Fibroblast of villous mesenchyme (primary cell): ENCODE measurements around the gene ATP6V1C2. TPM values are rescaled to one million over a fixed set of nuclear protein-coding genes. Genes with fewer than 3 reads are reported as not detected.

ENCODE experiments used
- DNase-seq: peaks from one replicate; pipeline ENCODE4 v3.0.0-alpha.2; 2010; ENCODE audit warnings: low read depth
- H3K4me3 ChIP-seq: 2 replicates; pipeline ENCODE4 v1.5.1; 2011; ENCODE audit warnings: low read depth, mild to moderate bottlenecking, low read length
- total RNA-seq: library from RNA; depleted of rRNA; stranded (reverse); fragments of >200 nt; gene quantifications from 2 replicates; pipeline ENCODE4 v1.2.3, GENCODE V29; 2012
- TF ChIP-seq, protein P1 (sequence below): IDR thresholded peaks from 2 replicates; pipeline ENCODE4 v1.5.1; 2012; ENCODE audit warnings: low read depth, mild to moderate bottlenecking, low read length; ENCODE audit not compliant: insufficient read depth

Gene ATP6V1C2
- total RNA-seq, 1 donor, result under 0.01 TPM

- TF ChIP-seq, protein P1, sequence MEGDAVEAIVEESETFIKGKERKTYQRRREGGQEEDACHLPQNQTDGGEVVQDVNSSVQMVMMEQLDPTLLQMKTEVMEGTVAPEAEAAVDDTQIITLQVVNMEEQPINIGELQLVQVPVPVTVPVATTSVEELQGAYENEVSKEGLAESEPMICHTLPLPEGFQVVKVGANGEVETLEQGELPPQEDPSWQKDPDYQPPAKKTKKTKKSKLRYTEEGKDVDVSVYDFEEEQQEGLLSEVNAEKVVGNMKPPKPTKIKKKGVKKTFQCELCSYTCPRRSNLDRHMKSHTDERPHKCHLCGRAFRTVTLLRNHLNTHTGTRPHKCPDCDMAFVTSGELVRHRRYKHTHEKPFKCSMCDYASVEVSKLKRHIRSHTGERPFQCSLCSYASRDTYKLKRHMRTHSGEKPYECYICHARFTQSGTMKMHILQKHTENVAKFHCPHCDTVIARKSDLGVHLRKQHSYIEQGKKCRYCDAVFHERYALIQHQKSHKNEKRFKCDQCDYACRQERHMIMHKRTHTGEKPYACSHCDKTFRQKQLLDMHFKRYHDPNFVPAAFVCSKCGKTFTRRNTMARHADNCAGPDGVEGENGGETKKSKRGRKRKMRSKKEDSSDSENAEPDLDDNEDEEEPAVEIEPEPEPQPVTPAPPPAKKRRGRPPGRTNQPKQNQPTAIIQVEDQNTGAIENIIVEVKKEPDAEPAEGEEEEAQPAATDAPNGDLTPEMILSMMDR, result no peak
- peak overlapping the region; percentile 100 for H3K4me3 ChIP-seq
- DNase-seq, result no peak
Observed at GRCh38 chr2:10688921-10689807, 32.3 kb upstream of the ATP6V1C2 start.

- no peak for DNase-seq
- no peak overlapping the region for H3K4me3 ChIP-seq
- TF ChIP-seq, protein P1, result no peak
Observed at GRCh38 chr2:10691521-10691920, 29.9 kb upstream of the ATP6V1C2 start.

- H3K4me3 ChIP-seq, result no peak overlapping the region
- TF ChIP-seq, protein P1, result no peak
Observed at GRCh38 chr2:10700078-10700803, 21.2 kb upstream of the ATP6V1C2 start.

GRCh38 chr2:10704034-10704594, 17.3 kb upstream of the ATP6V1C2 start:
- no peak for DNase-seq
- no peak overlapping the region for H3K4me3 ChIP-seq
- TF ChIP-seq, protein P1, result no peak

More at GRCh38 chr2:10700078-10700803, 21.2 kb upstream of the ATP6V1C2 start:
- DNase-seq, result no peak

GRCh38 chr2:10706033-10706432, 15.4 kb upstream of the ATP6V1C2 start:
- no peak for DNase-seq
- H3K4me3 ChIP-seq, result no peak overlapping the region
- TF ChIP-seq, protein P1, result no peak

GRCh38 chr2:10707831-10708230, 13.6 kb upstream of the ATP6V1C2 start:
- TF ChIP-seq, protein P1, result no peak
- no peak for DNase-seq
- H3K4me3 ChIP-seq, result no peak overlapping the region
